HepG2 (cell line): ENCODE results near the gene SLC26A3.

ENCODE experiments used
- BHLHE40 ChIP-seq: IDR thresholded peaks from 2 replicates; pipeline ENCODE4 v1.6.1; 2011; ENCODE audit warnings: low read length, improper control_type of control experiment
- CTCF ChIP-seq: sonication (generic); formaldehyde crosslinking; IDR thresholded peaks from 2 replicates; pipeline ENCODE4 v1.5.0; 2020; ENCODE audit warnings: mild to moderate bottlenecking, missing genetic modification reagents, moderate library complexity
- GTF3A ChIP-seq: sonication (generic); formaldehyde crosslinking; conservative IDR thresholded peaks from 2 replicates; pipeline ENCODE4 v1.4.0; 2020; ENCODE audit warnings: mild to moderate bottlenecking, missing genetic modification reagents
- JUNB ChIP-seq: sonication (generic); formaldehyde crosslinking; IDR thresholded peaks from 2 replicates; pipeline ENCODE4 v1.8.0; 2022; ENCODE audit warnings: missing genetic modification reagents, mild to moderate bottlenecking, borderline replicate concordance
- LBX2 ChIP-seq: sonication (generic); formaldehyde crosslinking; IDR thresholded peaks from 2 replicates; pipeline ENCODE4 v1.5.0; 2020; ENCODE audit warnings: missing genetic modification reagents, mild to moderate bottlenecking, borderline replicate concordance
- NKX3-1 ChIP-seq: sonication (generic); formaldehyde crosslinking; IDR thresholded peaks from 2 replicates; pipeline ENCODE4 v1.5.0; 2020; ENCODE audit warnings: missing genetic modification reagents
- POLR2AphosphoS5 ChIP-seq: IDR thresholded peaks from 2 replicates; pipeline ENCODE4 v1.6.1; 2012; ENCODE audit warnings: low read depth, low read length
- SATB2 ChIP-seq: sonication (generic); formaldehyde crosslinking; IDR thresholded peaks from 2 replicates; pipeline ENCODE4 v1.5.0; 2020; ENCODE audit warnings: missing genetic modification reagents
- SIN3A ChIP-seq: IDR thresholded peaks from 2 replicates; pipeline ENCODE4 v1.6.1; 2011; ENCODE audit warnings: low read depth, mild to moderate bottlenecking, control low read depth, low read length, borderline replicate concordance
- SMC3 ChIP-seq: IDR thresholded peaks from 2 replicates; pipeline ENCODE4 v1.6.1; 2011; ENCODE audit warnings: low read length, improper control_type of control experiment
- ZGPAT ChIP-seq: IDR thresholded peaks from 2 replicates; pipeline ENCODE4 v1.6.1; 2016; ENCODE audit warnings: mild to moderate bottlenecking
- ZNF557 ChIP-seq: sonication (generic); formaldehyde crosslinking; IDR thresholded peaks from 2 replicates; pipeline ENCODE4 v1.4.0; 2020; ENCODE audit warnings: missing genetic modification reagents
- TF ChIP-seq, protein P1 (sequence below): sonication (generic); formaldehyde crosslinking; IDR thresholded peaks from 2 replicates; pipeline ENCODE4 v1.5.0; 2020; ENCODE audit warnings: mild to moderate bottlenecking, missing genetic modification reagents, borderline replicate concordance
- TF ChIP-seq, protein P2 (sequence below): sonication (generic); formaldehyde crosslinking; IDR thresholded peaks from 2 replicates; pipeline ENCODE4 v1.5.0; 2020; ENCODE audit warnings: mild to moderate bottlenecking, missing genetic modification reagents

GRCh38 chr7:107778283-107778682 is 24.7 kb downstream of the SLC26A3 start:
- TF ChIP-seq SATB2 (CRISPR knock-in tag): no peak
- TF ChIP-seq ZGPAT (CRISPR knock-in tag): no peak
- TF ChIP-seq ZNF557 (CRISPR knock-in tag): no peak
- no peak for TF ChIP-seq JUNB (CRISPR knock-in tag)
- TF ChIP-seq, protein P1, sequence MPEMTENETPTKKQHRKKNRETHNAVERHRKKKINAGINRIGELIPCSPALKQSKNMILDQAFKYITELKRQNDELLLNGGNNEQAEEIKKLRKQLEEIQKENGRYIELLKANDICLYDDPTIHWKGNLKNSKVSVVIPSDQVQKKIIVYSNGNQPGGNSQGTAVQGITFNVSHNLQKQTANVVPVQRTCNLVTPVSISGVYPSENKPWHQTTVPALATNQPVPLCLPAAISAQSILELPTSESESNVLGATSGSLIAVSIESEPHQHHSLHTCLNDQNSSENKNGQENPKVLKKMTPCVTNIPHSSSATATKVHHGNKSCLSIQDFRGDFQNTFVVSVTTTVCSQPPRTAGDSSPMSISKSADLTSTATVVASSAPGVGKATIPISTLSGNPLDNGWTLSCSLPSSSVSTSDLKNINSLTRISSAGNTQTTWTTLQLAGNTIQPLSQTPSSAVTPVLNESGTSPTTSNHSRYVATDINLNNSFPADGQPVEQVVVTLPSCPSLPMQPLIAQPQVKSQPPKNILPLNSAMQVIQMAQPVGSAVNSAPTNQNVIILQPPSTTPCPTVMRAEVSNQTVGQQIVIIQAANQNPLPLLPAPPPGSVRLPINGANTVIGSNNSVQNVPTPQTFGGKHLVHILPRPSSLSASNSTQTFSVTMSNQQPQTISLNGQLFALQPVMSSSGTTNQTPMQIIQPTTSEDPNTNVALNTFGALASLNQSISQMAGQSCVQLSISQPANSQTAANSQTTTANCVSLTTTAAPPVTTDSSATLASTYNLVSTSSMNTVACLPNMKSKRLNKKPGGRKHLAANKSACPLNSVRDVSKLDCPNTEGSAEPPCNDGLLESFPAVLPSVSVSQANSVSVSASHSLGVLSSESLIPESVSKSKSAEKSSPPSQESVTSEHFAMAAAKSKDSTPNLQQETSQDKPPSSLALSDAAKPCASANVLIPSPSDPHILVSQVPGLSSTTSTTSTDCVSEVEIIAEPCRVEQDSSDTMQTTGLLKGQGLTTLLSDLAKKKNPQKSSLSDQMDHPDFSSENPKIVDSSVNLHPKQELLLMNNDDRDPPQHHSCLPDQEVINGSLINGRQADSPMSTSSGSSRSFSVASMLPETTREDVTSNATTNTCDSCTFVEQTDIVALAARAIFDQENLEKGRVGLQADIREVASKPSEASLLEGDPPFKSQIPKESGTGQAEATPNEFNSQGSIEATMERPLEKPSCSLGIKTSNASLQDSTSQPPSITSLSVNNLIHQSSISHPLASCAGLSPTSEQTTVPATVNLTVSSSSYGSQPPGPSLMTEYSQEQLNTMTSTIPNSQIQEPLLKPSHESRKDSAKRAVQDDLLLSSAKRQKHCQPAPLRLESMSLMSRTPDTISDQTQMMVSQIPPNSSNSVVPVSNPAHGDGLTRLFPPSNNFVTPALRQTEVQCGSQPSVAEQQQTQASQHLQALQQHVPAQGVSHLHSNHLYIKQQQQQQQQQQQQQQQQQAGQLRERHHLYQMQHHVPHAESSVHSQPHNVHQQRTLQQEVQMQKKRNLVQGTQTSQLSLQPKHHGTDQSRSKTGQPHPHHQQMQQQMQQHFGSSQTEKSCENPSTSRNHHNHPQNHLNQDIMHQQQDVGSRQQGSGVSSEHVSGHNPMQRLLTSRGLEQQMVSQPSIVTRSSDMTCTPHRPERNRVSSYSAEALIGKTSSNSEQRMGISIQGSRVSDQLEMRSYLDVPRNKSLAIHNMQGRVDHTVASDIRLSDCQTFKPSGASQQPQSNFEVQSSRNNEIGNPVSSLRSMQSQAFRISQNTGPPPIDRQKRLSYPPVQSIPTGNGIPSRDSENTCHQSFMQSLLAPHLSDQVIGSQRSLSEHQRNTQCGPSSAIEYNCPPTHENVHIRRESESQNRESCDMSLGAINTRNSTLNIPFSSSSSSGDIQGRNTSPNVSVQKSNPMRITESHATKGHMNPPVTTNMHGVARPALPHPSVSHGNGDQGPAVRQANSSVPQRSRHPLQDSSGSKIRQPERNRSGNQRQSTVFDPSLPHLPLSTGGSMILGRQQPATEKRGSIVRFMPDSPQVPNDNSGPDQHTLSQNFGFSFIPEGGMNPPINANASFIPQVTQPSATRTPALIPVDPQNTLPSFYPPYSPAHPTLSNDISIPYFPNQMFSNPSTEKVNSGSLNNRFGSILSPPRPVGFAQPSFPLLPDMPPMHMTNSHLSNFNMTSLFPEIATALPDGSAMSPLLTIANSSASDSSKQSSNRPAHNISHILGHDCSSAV (CRISPR knock-in tag): no peak
- TF ChIP-seq SMC3: no peak
- no peak for TF ChIP-seq GTF3A (CRISPR knock-in tag)
- no peak for TF ChIP-seq NKX3-1 (CRISPR knock-in tag)
- TF ChIP-seq, protein P2, sequence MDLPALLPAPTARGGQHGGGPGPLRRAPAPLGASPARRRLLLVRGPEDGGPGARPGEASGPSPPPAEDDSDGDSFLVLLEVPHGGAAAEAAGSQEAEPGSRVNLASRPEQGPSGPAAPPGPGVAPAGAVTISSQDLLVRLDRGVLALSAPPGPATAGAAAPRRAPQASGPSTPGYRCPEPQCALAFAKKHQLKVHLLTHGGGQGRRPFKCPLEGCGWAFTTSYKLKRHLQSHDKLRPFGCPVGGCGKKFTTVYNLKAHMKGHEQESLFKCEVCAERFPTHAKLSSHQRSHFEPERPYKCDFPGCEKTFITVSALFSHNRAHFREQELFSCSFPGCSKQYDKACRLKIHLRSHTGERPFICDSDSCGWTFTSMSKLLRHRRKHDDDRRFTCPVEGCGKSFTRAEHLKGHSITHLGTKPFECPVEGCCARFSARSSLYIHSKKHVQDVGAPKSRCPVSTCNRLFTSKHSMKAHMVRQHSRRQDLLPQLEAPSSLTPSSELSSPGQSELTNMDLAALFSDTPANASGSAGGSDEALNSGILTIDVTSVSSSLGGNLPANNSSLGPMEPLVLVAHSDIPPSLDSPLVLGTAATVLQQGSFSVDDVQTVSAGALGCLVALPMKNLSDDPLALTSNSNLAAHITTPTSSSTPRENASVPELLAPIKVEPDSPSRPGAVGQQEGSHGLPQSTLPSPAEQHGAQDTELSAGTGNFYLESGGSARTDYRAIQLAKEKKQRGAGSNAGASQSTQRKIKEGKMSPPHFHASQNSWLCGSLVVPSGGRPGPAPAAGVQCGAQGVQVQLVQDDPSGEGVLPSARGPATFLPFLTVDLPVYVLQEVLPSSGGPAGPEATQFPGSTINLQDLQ: no peak
- TF ChIP-seq LBX2 (CRISPR knock-in tag): no peak
- TF ChIP-seq CTCF (CRISPR knock-in tag): no peak
- no peak for TF ChIP-seq SIN3A
- TF ChIP-seq BHLHE40: no peak
- no peak for TF ChIP-seq POLR2AphosphoS5
